BJ (cell line): ENCODE data around the gene WDHD1. TPM values are rescaled to one million over a fixed set of nuclear protein-coding genes. Genes with fewer than 3 reads are reported as not detected.

ENCODE experiments used
- CTCF ChIA-PET: fragments of 350-600 bp; formaldehyde crosslinking; extraction: SDS; loops from one replicate; lab custom pipeline; 2021; ENCODE audit warnings: antibody characterized with exemption, inconsistent platforms; lab: Yijun Ruan, JAX
- POLR2A ChIA-PET: fragments of 300-600 bp; sonication (Branson Sonifier 250); formaldehyde crosslinking; extraction: SDS; loops from one replicate; lab custom pipeline; 2021; ENCODE audit warnings: antibody characterized with exemption; lab: Charles Lee
- DNase-seq: peaks from one replicate; pipeline ENCODE4 v3.0.0-alpha.2; 2011; ENCODE audit warnings: low read depth
- H3K27me3 ChIP-seq: 2 replicates; pipeline ENCODE4 v1.6.0; 2011; ENCODE audit warnings: low read length; ENCODE audit not compliant: control insufficient read depth, insufficient read depth
- H3K36me3 ChIP-seq: 2 replicates; pipeline ENCODE4 v1.5.1; 2011; ENCODE audit warnings: low read length; ENCODE audit not compliant: control insufficient read depth, insufficient read depth
- H3K4me3 ChIP-seq: 2 replicates; pipeline ENCODE4 v1.5.1; 2011; ENCODE audit warnings: low read depth, mild to moderate bottlenecking, control low read depth, low read length
- CTCF ChIP-seq: IDR thresholded peaks from 2 replicates; pipeline ENCODE4 v1.5.1; 2011; ENCODE audit warnings: low read depth, mild to moderate bottlenecking, control low read depth, inconsistent platforms, low read length, moderate library complexity; ENCODE audit not compliant: insufficient read depth
- polyA plus RNA-seq: library from polyadenylated mRNA; depleted of rRNA; stranded (reverse); fragments of >200 nt; gene quantifications from 2 replicates; pipeline ENCODE4 v1.2.3, GENCODE V29; 2011

The WDHD1 gene
- polyA plus RNA-seq, 1 experiment: 2.6 TPM

GRCh38 chr14:54895683-54896082, 131.2 kb downstream of the WDHD1 start:
- no peak for DNase-seq
- Histone ChIP-seq H3K4me3 (no peak overlapping the region), H3K36me3 (no peaks in the 10 kb centered on the region), H3K27me3 (no peaks in the 10 kb centered on the region; the same call in 1 of the 2 replicates)
- ChIA-PET CTCF (interaction anchor here (0.6 kb wide), 1 partner anchor 76 kb away, joined by 3 read pairs; no protein-coding TSS in a partner anchor), POLR2A (no interaction called here)
- no peak for TF ChIP-seq CTCF

- H3K27me3 ChIP-seq: no peaks in the 10 kb centered on the region; the same call in 1 of the 2 replicates
- no peak for DNase-seq
- CTCF ChIA-PET: no interaction called here
- POLR2A ChIA-PET: no interaction called here
- no peak overlapping the region for H3K4me3 ChIP-seq
- no peak for TF ChIP-seq CTCF
- no peaks in the 10 kb centered on the region for H3K36me3 ChIP-seq
Observed at GRCh38 chr14:54894995-54895394, 131.9 kb downstream of the WDHD1 start.

- no peak for DNase-seq
- TF ChIP-seq CTCF: peak; percentile 80
- no peaks in the 10 kb centered on the region for H3K36me3 ChIP-seq
- ChIA-PET POLR2A (no interaction called here), CTCF (interaction anchor here (0.7 to 2.9 kb wide), 3 partner anchors 9 to 27 kb away, joined by 3 to 10 read pairs (median 3); partner anchors contain the start of gene GCH1)
- H3K27me3 ChIP-seq: no peaks in the 10 kb centered on the region; the same call in 1 of the 2 replicates
- no peak overlapping the region for H3K4me3 ChIP-seq
Observed at GRCh38 chr14:54893151-54893760, 133.6 kb downstream of the WDHD1 start.

DNA sequence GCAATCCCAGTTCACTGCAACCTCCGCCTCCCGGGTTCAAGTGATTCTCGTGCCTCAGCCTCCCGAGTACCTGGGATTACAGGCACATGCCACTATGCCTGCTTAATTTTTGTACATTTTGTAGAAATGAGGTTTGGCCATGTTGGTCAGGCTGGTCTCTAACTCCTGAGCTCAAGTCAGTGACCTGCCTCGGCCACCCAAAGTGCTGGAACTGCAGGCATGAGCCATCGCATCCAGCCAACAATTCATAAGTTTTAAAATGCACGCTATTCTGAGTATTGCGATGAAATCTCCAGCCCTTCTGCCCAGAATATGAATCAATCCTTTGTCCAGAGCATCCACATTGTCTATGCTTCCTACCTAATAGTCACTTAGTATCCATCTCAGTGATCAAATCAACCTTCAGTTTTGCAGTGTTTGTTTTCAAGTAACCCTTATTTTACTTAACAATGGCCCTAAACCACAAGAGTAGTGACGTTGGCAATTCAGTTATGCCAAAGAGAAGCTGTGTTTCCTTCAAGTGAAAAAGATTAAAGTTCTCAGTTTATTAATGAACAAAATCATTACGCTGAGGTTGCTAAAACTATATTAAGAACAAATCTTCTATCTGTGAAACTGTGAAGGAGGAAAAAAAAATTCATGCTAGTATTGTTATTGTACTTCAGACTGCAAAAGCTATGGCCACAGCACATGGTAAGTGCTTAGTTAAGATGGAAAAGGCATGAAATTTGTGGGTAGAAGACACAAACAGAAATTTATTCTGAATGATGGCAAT, 135.2 kb downstream of the WDHD1 start:
- Histone ChIP-seq H3K36me3 (no peaks in the 10 kb centered on the region), H3K4me3 (no peak overlapping the region), H3K27me3 (no peaks in the 10 kb centered on the region; the same call in none of the 2 replicates)
- DNase-seq: no peak
- CTCF ChIA-PET: interaction anchor here (0.8 to 2.9 kb wide), 2 partner anchors 10 to 402 kb away, joined by 3 to 10 read pairs; no protein-coding TSS in a partner anchor
- POLR2A ChIA-PET: no interaction called here
- no peak for TF ChIP-seq CTCF

GRCh38 chr14:54890788-54891187, 136.1 kb downstream of the WDHD1 start:
- no peaks in the 10 kb centered on the region for H3K36me3 ChIP-seq
- ChIA-PET CTCF (interaction anchor here (0.6 kb wide), 1 partner anchor 57 kb away, joined by 3 read pairs; no protein-coding TSS in a partner anchor), POLR2A (no interaction called here)
- DNase-seq: no peak
- no peak for TF ChIP-seq CTCF
- H3K27me3 ChIP-seq: no peaks in the 10 kb centered on the region; the same call in none of the 2 replicates
- H3K4me3 ChIP-seq: no peak overlapping the region
